Thoracic aorta endothelial cell (primary cell): ENCODE results near the gene KDM5C. TPM values are rescaled to one million over a fixed set of nuclear protein-coding genes. Genes with fewer than 3 reads are reported as not detected.

Experiments used
- small RNA-seq: library from RNA; depleted of rRNA; stranded (forward); fragments of <200 nt; gene quantifications from one replicate; pipeline ENCODE3, GENCODE V24; 2012
- total RNA-seq: library from RNA; depleted of rRNA; stranded (reverse); fragments of >200 nt; gene quantifications from 2 replicates; pipeline ENCODE4 v1.2.3, GENCODE V29; 2012

KDM5C gene
- 79.9 and 119 TPM in 2 replicates for total RNA-seq

DNA sequence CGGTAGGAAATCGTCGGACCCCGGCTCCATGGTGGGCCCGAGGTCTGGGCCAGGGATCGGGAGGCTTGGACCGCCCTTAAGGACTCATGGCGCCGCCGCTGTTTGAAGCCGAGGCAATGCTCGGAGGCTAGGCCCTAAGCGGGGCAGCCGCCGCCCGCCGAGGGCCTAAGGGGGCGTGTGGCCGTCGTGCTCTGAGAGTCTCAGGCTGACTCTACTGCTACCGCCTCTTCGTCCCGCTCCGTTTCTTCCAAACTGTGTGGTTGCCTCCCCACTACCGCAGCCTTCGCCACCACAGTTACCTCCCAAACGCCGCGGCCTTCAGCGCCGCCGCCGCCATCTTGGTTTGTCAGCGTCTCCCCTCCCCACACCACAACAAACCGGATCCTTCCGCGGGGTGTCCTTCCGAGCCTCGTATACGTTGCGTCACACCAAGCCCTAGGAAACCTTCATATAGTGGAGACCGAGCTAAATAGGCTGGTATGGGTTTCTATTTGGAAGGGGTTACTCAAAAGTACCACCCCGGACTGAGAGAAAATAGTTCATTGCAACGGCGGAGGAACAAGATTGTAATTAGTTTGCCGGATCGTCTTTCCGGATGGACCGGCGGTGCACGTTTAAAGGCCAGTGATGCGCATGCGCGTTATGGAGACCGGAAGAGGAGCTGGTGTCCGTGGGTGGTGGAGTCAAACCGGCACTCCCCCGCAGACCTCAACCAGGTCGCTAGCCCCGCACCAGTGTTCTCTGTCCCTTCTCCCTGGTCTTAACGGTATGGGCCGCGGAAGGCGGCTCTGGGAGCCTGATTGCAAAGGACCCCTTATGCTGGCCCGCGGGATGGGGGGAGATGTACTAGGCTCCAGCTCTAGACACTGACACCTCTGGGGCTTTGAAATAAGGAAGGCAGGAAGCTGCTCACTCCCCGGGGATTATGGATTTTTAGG is at the start of gene KDM5C:
TSS of gene KDM5C (minus strand) at position 348 of the 938 bp plus-strand sequence. CDS start at position 30, 318 bp downstream.

Small RNA genes within 50 kb of the gene (small RNA-seq; reads per million reads assigned to genes)
- gene AL139396.1 (not detected), gene MIR6894 (0.28 reads per million), gene MIR6895 (0.49 reads per million)

Other genes with a start within 250 kb of the KDM5C start
- gene GPR173, start 176.4 kb downstream of the KDM5C start, total RNA-seq = 2.8 and 3.2 TPM in 2 replicates
- gene TSPYL2, start 142.8 kb downstream of the KDM5C start, total RNA-seq = 6.7 and 7.7 TPM in 2 replicates
- 8.5 and 10.5 TPM in 2 replicates for gene KANTR, start 131.1 kb downstream of the KDM5C start, total RNA-seq
- gene IQSEC2, start 56.4 kb upstream of the KDM5C start, total RNA-seq = 6.2 and 6.5 TPM in 2 replicates
- gene SMC1A, start 197.4 kb upstream of the KDM5C start, total RNA-seq = 57.2 and 67.2 TPM in 2 replicates
- 0.13 TPM in 1 of 2 replicates, not detected in the other for gene RIBC1, start 197.7 kb upstream of the KDM5C start, total RNA-seq
- gene HSD17B10, start 209.2 kb upstream of the KDM5C start, total RNA-seq = 47.6 and 57.4 TPM in 2 replicates